ENCODE results near the gene SETBP1.

SETBP1 gene

GRCh38 chr18:44898498-44898897 lies 217.8 kb downstream of the SETBP1 start:
- no peaks in the 10 kb centered on the region for H3K9me3 Mint-ChIP-seq

GRCh38 chr18:44899832-44900231 lies 219.1 kb downstream of the SETBP1 start:
- Mint-ChIP-seq H3K27me3 (ENCODE audit: low read depth, poor library complexity) (no peaks in the 10 kb centered on the region), H3K9me3 (no peaks in the 10 kb centered on the region)
- no peak for TF ChIP-seq CTCF (IDR thresholded peaks at IDR 0.05)

More at GRCh38 chr18:44898498-44898897, 217.8 kb downstream of the SETBP1 start:
- no peak for TF ChIP-seq CTCF (IDR thresholded peaks at IDR 0.05)
- Mint-ChIP-seq H3K36me3 (ENCODE audit: low read depth) (peaks cover 8% of the 10 kb centered on the region), H3K4me1 (peaks cover 13% of the 10 kb centered on the region), H3K27ac (no peak overlapping the region), H3K27me3 (ENCODE audit: low read depth, poor library complexity) (no peaks in the 10 kb centered on the region), H3K4me3 (no peak overlapping the region)
- no peak for DNase-seq

GRCh38 chr18:44900627-44901026 lies 219.9 kb downstream of the SETBP1 start:
- no peak for DNase-seq
- no peak for TF ChIP-seq CTCF (IDR thresholded peaks at IDR 0.05)
- H3K27ac Mint-ChIP-seq = no peak overlapping the region
- no peaks in the 10 kb centered on the region for H3K9me3 Mint-ChIP-seq
- H3K4me3 Mint-ChIP-seq = no peak overlapping the region
- peaks cover 3% of the 10 kb centered on the region for H3K27me3 Mint-ChIP-seq (ENCODE audit: low read depth, poor library complexity)
- H3K4me1 Mint-ChIP-seq = peaks cover 13% of the 10 kb centered on the region
- peaks cover 8% of the 10 kb centered on the region for H3K36me3 Mint-ChIP-seq (ENCODE audit: low read depth)

More at GRCh38 chr18:44899832-44900231, 219.1 kb downstream of the SETBP1 start:
- H3K36me3 Mint-ChIP-seq (ENCODE audit: low read depth) = peaks cover 8% of the 10 kb centered on the region
- H3K4me1 Mint-ChIP-seq = peaks cover 13% of the 10 kb centered on the region
- no peak for DNase-seq
- no peak overlapping the region for H3K27ac Mint-ChIP-seq
- H3K4me3 Mint-ChIP-seq = no peak overlapping the region

DNA sequence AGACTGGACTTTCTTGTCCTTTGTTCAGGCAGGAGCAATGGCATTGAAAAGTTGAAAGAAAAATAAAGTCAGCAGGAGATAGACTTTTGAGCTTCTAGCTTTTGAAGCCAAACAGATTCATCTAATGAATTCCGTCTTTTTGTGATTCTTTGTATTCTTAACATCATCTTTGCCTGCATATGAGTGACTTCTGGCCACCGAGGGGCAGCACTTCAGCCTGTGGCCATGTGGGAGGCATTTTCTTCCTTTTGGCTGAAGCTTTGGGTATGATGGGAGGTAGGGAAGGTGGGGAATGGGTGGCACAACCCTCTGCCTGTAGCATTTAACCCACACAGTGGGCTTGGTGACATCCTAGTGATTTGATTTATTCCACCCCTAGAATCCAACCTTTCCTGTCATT lies 220.6 kb downstream of the SETBP1 start:
- Mint-ChIP-seq H3K4me3 (no peak overlapping the region), H3K9me3 (no peaks in the 10 kb centered on the region), H3K27me3 (ENCODE audit: low read depth, poor library complexity) (peaks cover 3% of the 10 kb centered on the region), H3K4me1 (peaks cover 13% of the 10 kb centered on the region), H3K27ac (no peak overlapping the region), H3K36me3 (ENCODE audit: low read depth) (peaks cover 6% of the 10 kb centered on the region)
- no peak for TF ChIP-seq CTCF (IDR thresholded peaks at IDR 0.05)
- DNase-seq = no peak

- Mint-ChIP-seq H3K27me3 (ENCODE audit: low read depth, poor library complexity) (peaks cover 3% of the 10 kb centered on the region), H3K9me3 (peaks cover 3% of the 10 kb centered on the region), H3K27ac (no peak overlapping the region), H3K36me3 (ENCODE audit: low read depth) (no peaks in the 10 kb centered on the region), H3K4me3 (no peak overlapping the region), H3K4me1 (no peaks in the 10 kb centered on the region)
- no peak for DNase-seq
- TF ChIP-seq CTCF (IDR thresholded peaks at IDR 0.05) = no peak
Observed at GRCh38 chr18:44903327-44903726, 222.6 kb downstream of the SETBP1 start.

DNA sequence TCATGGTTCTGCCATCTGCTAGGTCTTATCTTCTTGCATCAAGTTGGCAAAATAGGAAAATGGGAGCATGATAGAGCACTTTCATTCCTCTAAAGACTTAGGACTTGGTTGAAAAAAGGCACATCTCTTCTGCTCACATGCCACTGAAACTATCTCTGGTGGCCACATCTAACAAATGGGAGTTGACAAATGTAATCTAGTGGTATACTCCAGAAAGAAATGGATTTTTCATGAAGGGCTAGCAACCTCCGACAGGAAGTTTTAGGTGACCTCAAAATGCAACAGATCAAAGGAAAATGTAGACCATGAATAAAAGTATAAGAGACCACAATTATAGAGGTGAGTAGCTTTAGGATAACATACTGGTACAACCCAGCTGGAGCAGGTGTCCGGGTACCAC lies 224.1 kb downstream of the SETBP1 start:
- no peaks in the 10 kb centered on the region for H3K4me1 Mint-ChIP-seq
- TF ChIP-seq CTCF (IDR thresholded peaks at IDR 0.05) = no peak
- peaks cover 4% of the 10 kb centered on the region for H3K9me3 Mint-ChIP-seq
- peaks cover 3% of the 10 kb centered on the region for H3K27me3 Mint-ChIP-seq (ENCODE audit: low read depth, poor library complexity)
- no peaks in the 10 kb centered on the region for H3K36me3 Mint-ChIP-seq (ENCODE audit: low read depth)
- no peak overlapping the region for H3K27ac Mint-ChIP-seq
- no peak for DNase-seq
- no peak overlapping the region for H3K4me3 Mint-ChIP-seq

All from nephron progenitor cell (in vitro differentiated cells).